HepG2 (cell line): Measurements from ENCODE around the gene FOXI3. TPM values are rescaled to one million over a fixed set of nuclear protein-coding genes. Genes with fewer than 3 reads are reported as not detected.
A peak's percentile ranks its signal among the peaks of the same experiment; 100 is the strongest.

ENCODE experiments used
- ATAC-seq: fragments of 200-7000 bp; cut with Tn5 transposase; 3 replicates; pipeline ENCODE4 v1.9.1; 2020; ENCODE audit warnings: mild to moderate bottlenecking, moderate library complexity
- BruUV-seq: library from RNA; stranded (reverse); fragments of 400-500 nt; replicated peaks from 2 replicates; lab custom pipeline; 2021; lab: Mats Ljungman, UMichigan
- CTCF ChIA-PET: fragments of 300-600 bp; formaldehyde crosslinking; extraction: SDS; loops from one replicate; lab custom pipeline; 2021; ENCODE audit warnings: low total read pairs, inconsistent platforms, low intra/inter-chr PET ratio; lab: Yijun Ruan, JAX
- POLR2A ChIA-PET: fragments of 350-600 bp; sonication (Branson Sonifier 250); formaldehyde crosslinking; loops from one replicate; lab custom pipeline; 2020; ENCODE audit warnings: antibody characterized with exemption, inconsistent platforms; lab: Yijun Ruan, JAX
- DNase-seq: peaks from one replicate; pipeline ENCODE4 v3.0.0-alpha.2; 2015; ENCODE audit warnings: low spot score
- FAIRE-seq: peaks from 3 replicates; lab custom pipeline; 2011; peaks lifted over from hg19 to GRCh38; lab: Jason Lieb, UNC
- H2AFZ ChIP-seq: one replicate; pipeline ENCODE4 v1.6.1; 2011; ENCODE audit warnings: low read length, inconsistent platforms
- H3K27ac ChIP-seq: fragments of 300-600 bp; 3 replicates; pipeline ENCODE4 v1.8.0; 2011; ENCODE audit warnings: mixed run types, mild to moderate bottlenecking, mixed read lengths, low read length, inconsistent platforms; ENCODE audit not compliant: insufficient read depth; ENCODE audit errors: extremely low read length
- H3K27me3 ChIP-seq, 2 experiments: fragments of 200-600 bp in 1 of 2; 2 replicates in 1 of 2; 3 replicates in 1 of 2; pipeline versions ENCODE4 v1.6.0 to v1.8.0; 2011; ENCODE audit warnings: low read length in 2 of 2, mild to moderate bottlenecking in 2 of 2, moderate library complexity in 2 of 2, inconsistent platforms in 1 of 2; ENCODE audit not compliant: insufficient read depth in 2 of 2, control insufficient read depth in 1 of 2
- H3K36me3 ChIP-seq, 2 experiments: fragments of 200-600 bp in 1 of 2; replicated peaks in 1 of 2; 2 replicates in 1 of 2; 3 replicates in 1 of 2; pipeline versions ENCODE4 v1.5.1 to v1.8.0; 2011; ENCODE audit warnings: low read length in 2 of 2, inconsistent platforms in 1 of 2; ENCODE audit not compliant: insufficient read depth in 2 of 2, control insufficient read depth in 1 of 2
- H3K4me1 ChIP-seq: 2 replicates; pipeline ENCODE4 v1.5.1; 2012; ENCODE audit warnings: low read length, inconsistent platforms; ENCODE audit not compliant: insufficient read depth
- H3K4me2 ChIP-seq: 2 replicates; pipeline ENCODE4 v1.6.0; 2011; ENCODE audit warnings: low read depth, low read length, inconsistent platforms
- H3K4me3 ChIP-seq, 3 experiments: fragments of 200-600 bp in 1 of 3; sonication (generic), shearing (Covaris generic) in 1 of 3; replicated peaks in 1 of 3; 2 replicates each; pipeline ENCODE4 v1.5.1; 2011 to 2016; ENCODE audit warnings: low read length in 3 of 3, inconsistent platforms in 2 of 3, low read depth in 2 of 3, mild to moderate bottlenecking in 2 of 3, control low read depth in 1 of 3, mixed read lengths in 1 of 3; ENCODE audit not compliant: insufficient read depth in 1 of 3
- H3K79me2 ChIP-seq: one replicate; pipeline ENCODE4 v1.6.1; 2011; ENCODE audit warnings: low read length, inconsistent platforms; ENCODE audit not compliant: insufficient read depth
- H3K9ac ChIP-seq: 2 replicates; pipeline ENCODE4 v1.6.0; 2011; ENCODE audit warnings: mild to moderate bottlenecking, low read depth, low read length, inconsistent platforms; ENCODE audit not compliant: insufficient read depth
- H3K9me3 ChIP-seq: 2 replicates; pipeline ENCODE4 v1.5.1; 2012; ENCODE audit warnings: mild to moderate bottlenecking, low read length
- H4K20me1 ChIP-seq: 2 replicates; pipeline ENCODE4 v1.6.0; 2011; ENCODE audit warnings: inconsistent platforms, mild to moderate bottlenecking, low read length, moderate library complexity; ENCODE audit not compliant: insufficient read depth
- ZBTB40 ChIP-seq, 2 experiments: fragments of 450-650 bp in 1 of 2; sonication (generic) in 1 of 2; formaldehyde crosslinking in 1 of 2; IDR thresholded peaks; 2 replicates each; pipeline versions ENCODE4 v1.6.1 to v1.8.0; 2016 to 2022; ENCODE audit warnings: antibody characterized with exemption in 1 of 2, mild to moderate bottlenecking in 1 of 2, missing genetic modification reagents in 1 of 2
- ZNF282 ChIP-seq: fragments of 450-650 bp; IDR thresholded peaks from 2 replicates; pipeline ENCODE4 v1.6.1; 2018; ENCODE audit not compliant: partially characterized antibody
- WGBS: methylation state at CpG from one replicate; pipeline ENCODE4 v1.1.6; 2017; ENCODE audit warnings: low lambda C conversion rate; 5-methylcytosine and 5-hydroxymethylcytosine counted together
- in situ Hi-C: cut with HindIII; loops from 2 replicates; pipeline ENCODE4 v1.10.0; 2017; ENCODE audit warnings: low pct_unique_long_range_greater_than_20kb; ENCODE audit not compliant: extremely low pct_ligation_motif_present
- intact Hi-C: fragments of 100-400 bp; cut with micrococcal nuclease; formaldehyde crosslinking; loops from one replicate; pipeline ENCODE4 v1.10.0; 2022; ENCODE audit not compliant: unreplicated experiment
- polyA plus RNA-seq, 8 experiments: library from polyadenylated mRNA; depleted of rRNA in 3 of 8; stranded (reverse) in 7 of 8; unstranded in 1 of 8; fragments of >200 nt; fragmentation: Illumina TruSeq in 4 of 8; extraction: Trizol in 4 of 8; gene quantifications; 2 replicates each; pipeline versions ENCODE4 v1.2.1 to v1.2.3, GENCODE V29; 2011 to 2016; ENCODE audit warnings: low read depth in 4 of 8, missing spikeins in 1 of 8, mixed read lengths in 1 of 8; ENCODE audit not compliant: insufficient read depth in 1 of 8
- total RNA-seq, 5 experiments: library from RNA; depleted of rRNA; stranded (reverse); fragments of >200 nt; fragmentation: Illumina TruSeq; extraction: Trizol; gene quantifications; 2 replicates each; pipeline ENCODE4 v1.2.3, GENCODE V29; 2016; ENCODE audit warnings: low read depth in 1 of 5

The FOXI3 gene
- total and polyA plus RNA-seq, 2 of the 13 experiments (the other 11 are each of a cell fraction or from before 2014, with no cell fraction given), result not detected

GRCh38 chr2:88469202-88470114 is 17.0 kb upstream of the FOXI3 start:
- no peak overlapping the region for H2AFZ ChIP-seq
- no peak for FAIRE-seq
- no peaks in the 10 kb centered on the region for H3K4me1 ChIP-seq
- no peak overlapping the region for H3K4me3 ChIP-seq
- ChIA-PET CTCF (no interaction called here), POLR2A (no interaction called here)
- TF ChIP-seq ZBTB40 (IDR thresholded peaks at IDR 0.05), result peak; percentile 3; the same call in 1 of the 2 replicates
- TF ChIP-seq ZBTB40 (CRISPR knock-in tag; IDR thresholded peaks at IDR 0.05), result no peak
- no peak for TF ChIP-seq ZNF282
- H3K4me2 ChIP-seq, result no peak overlapping the region
- ATAC-seq, result peak; percentile 36
- BruUV-seq, result no TSS peak
- H3K9me3 ChIP-seq, result no peaks in the 10 kb centered on the region
- intact Hi-C loops (no loop called here), in situ Hi-C loops (loop anchor here (25.0 kb wide), 1 partner anchor 407 kb away; the partner anchor contains the start of genes KRCC1 and SMYD1)
- H3K36me3 ChIP-seq, result no peaks in the 10 kb centered on the region
- H3K27me3 ChIP-seq, result peaks cover 3 to 19% of the 10 kb centered on the region in 2 experiments; a peak in 3 of 5 replicates
- no peak for DNase-seq
- whole genome bisulfite sequencing, result 13% methylated on average over 4 of the region's 4 CpGs
- H4K20me1 ChIP-seq, result no peaks in the 10 kb centered on the region
- H3K9ac ChIP-seq, result no peak overlapping the region
- no peak overlapping the region for H3K27ac ChIP-seq
- H3K79me2 ChIP-seq, result no peaks in the 10 kb centered on the region
